Left forelimb (tissue), 1 donor: ENCODE data around the gene UBTD1.
A peak's percentile ranks its signal among the peaks of the same experiment; 100 is the strongest.
"Not testable (repeated sequence)": the region's sequence is repeated elsewhere in the genome, so short reads cannot be mapped to it uniquely, and the experiment has no call there.

Experiments used
- DNase-seq: peaks from one replicate; pipeline ENCODE4 v3.0.0-alpha.2; 2018; ENCODE audit warnings: low spot score

UBTD1 gene

GRCh38 chr10:97498841-97499560 is at the start of gene UBTD1:
Gene UBTD1, plus strand, starts transcription at chr10:97498924. Its CDS starts 280 bp downstream, at chr10:97499204.
- peak; percentile 74 for DNase-seq

- no peak for DNase-seq
Measured at GRCh38 chr10:97450828-97451227, 47.9 kb upstream of the UBTD1 start.

GRCh38 chr10:97451605-97452004 is 47.1 kb upstream of the UBTD1 start:
- DNase-seq, result no peak

GRCh38 chr10:97452352-97452751 is 46.4 kb upstream of the UBTD1 start:
- no peak for DNase-seq

- DNase-seq, result no peak
Measured at GRCh38 chr10:97454330-97455036, 44.2 kb upstream of the UBTD1 start.

- DNase-seq, result no peak
Measured at GRCh38 chr10:97456034-97456685, 42.6 kb upstream of the UBTD1 start.

- DNase-seq, result no peak
Measured at GRCh38 chr10:97456686-97457065, 42.0 kb upstream of the UBTD1 start.

- no peak for DNase-seq
Measured at GRCh38 chr10:97459111-97459510, 39.6 kb upstream of the UBTD1 start.

- DNase-seq, result no peak
Measured at GRCh38 chr10:97459933-97460332, 38.8 kb upstream of the UBTD1 start.

- DNase-seq, result no peak
Measured at GRCh38 chr10:97462309-97462708, 36.4 kb upstream of the UBTD1 start.

GRCh38 chr10:97463363-97464132 is 35.2 kb upstream of the UBTD1 start:
- no peak for DNase-seq

GRCh38 chr10:97464226-97464625 is 34.5 kb upstream of the UBTD1 start:
- no peak for DNase-seq

GRCh38 chr10:97465982-97466381 is 32.7 kb upstream of the UBTD1 start:
- no peak for DNase-seq

- DNase-seq, result no peak
Measured at GRCh38 chr10:97466755-97467154, 32.0 kb upstream of the UBTD1 start.

GRCh38 chr10:97468162-97468561 is 30.6 kb upstream of the UBTD1 start:
- DNase-seq, result no peak

- DNase-seq, result not testable (repeated sequence)
Measured at GRCh38 chr10:97468781-97469180, 29.9 kb upstream of the UBTD1 start.

GRCh38 chr10:97474918-97475317 is 23.8 kb upstream of the UBTD1 start:
- no peak for DNase-seq

- no peak for DNase-seq
Measured at GRCh38 chr10:97475936-97476594, 22.7 kb upstream of the UBTD1 start.

- not testable (repeated sequence) for DNase-seq
Measured at GRCh38 chr10:97479410-97479809, 19.3 kb upstream of the UBTD1 start.

GRCh38 chr10:97479939-97480338 is 18.8 kb upstream of the UBTD1 start:
- DNase-seq, result no peak

- DNase-seq, result no peak
Measured at GRCh38 chr10:97481071-97481470, 17.7 kb upstream of the UBTD1 start.

GRCh38 chr10:97482381-97482780 is 16.3 kb upstream of the UBTD1 start:
- DNase-seq, result no peak
